Liver (tissue), 3 donors: ENCODE data around the gene GCNT2.

Experiments
- HNF4A ChIP-seq, 2 donors: conservative IDR thresholded peaks; 2 replicates each; pipeline ENCODE4 v1.6.1; 2016; ENCODE audit warnings: antibody characterized with exemption in 2 of 2, mild to moderate bottlenecking in 2 of 2
- JUND ChIP-seq, 2 donors: IDR thresholded peaks; 2 replicates each; pipeline ENCODE4 v1.6.1; 2016; ENCODE audit warnings: antibody characterized with exemption in 2 of 2
- SP1 ChIP-seq: IDR thresholded peaks from 2 replicates; pipeline ENCODE4 v1.6.1; 2018; ENCODE audit warnings: antibody characterized with exemption, mild to moderate bottlenecking
- YY1 ChIP-seq: IDR thresholded peaks from 2 replicates; pipeline ENCODE4 v1.6.1; 2016; ENCODE audit warnings: antibody characterized with exemption, mild to moderate bottlenecking
- TF ChIP-seq, protein P1 (sequence below): fragments of 150-350 bp; IDR thresholded peaks from 2 replicates; pipeline ENCODE4 v1.5.1; 2017; ENCODE audit warnings: improper control_type of control experiment, low read depth, low read length; ENCODE audit not compliant: missing input control
- TF ChIP-seq, protein P2 (sequence below): IDR thresholded peaks from 2 replicates; pipeline ENCODE4 v1.6.1; 2016; ENCODE audit warnings: antibody characterized with exemption
- donor health status: healthy.
- donor health status: healthy.

DNA sequence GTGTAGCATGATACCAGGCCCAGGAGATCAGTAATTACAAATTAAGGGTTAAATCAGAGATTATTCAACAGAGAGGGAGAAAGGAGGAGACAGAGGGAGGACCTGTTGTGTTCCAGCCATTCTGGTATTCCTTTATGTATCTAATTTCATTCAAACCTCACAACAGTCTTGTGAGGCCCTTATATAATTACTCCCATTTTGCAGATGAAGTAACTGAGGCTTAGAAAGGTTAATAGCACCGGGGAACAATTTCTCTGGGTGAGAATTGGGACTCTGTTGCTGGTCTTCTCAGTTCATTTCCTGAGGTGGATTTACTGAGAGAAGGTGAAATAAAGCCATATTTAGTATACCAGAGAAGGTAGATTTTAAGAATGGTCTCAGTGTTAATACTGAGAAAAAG is 106.6 kb downstream of the GCNT2 start:
- TF ChIP-seq HNF4A (conservative IDR thresholded peaks at IDR 0.05) (no peak), YY1 (no peak), SP1 (no peak), JUND (IDR thresholded peaks at IDR 0.05) (no peak)
- TF ChIP-seq, protein P1, sequence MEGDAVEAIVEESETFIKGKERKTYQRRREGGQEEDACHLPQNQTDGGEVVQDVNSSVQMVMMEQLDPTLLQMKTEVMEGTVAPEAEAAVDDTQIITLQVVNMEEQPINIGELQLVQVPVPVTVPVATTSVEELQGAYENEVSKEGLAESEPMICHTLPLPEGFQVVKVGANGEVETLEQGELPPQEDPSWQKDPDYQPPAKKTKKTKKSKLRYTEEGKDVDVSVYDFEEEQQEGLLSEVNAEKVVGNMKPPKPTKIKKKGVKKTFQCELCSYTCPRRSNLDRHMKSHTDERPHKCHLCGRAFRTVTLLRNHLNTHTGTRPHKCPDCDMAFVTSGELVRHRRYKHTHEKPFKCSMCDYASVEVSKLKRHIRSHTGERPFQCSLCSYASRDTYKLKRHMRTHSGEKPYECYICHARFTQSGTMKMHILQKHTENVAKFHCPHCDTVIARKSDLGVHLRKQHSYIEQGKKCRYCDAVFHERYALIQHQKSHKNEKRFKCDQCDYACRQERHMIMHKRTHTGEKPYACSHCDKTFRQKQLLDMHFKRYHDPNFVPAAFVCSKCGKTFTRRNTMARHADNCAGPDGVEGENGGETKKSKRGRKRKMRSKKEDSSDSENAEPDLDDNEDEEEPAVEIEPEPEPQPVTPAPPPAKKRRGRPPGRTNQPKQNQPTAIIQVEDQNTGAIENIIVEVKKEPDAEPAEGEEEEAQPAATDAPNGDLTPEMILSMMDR, result no peak
- TF ChIP-seq, protein P2, sequence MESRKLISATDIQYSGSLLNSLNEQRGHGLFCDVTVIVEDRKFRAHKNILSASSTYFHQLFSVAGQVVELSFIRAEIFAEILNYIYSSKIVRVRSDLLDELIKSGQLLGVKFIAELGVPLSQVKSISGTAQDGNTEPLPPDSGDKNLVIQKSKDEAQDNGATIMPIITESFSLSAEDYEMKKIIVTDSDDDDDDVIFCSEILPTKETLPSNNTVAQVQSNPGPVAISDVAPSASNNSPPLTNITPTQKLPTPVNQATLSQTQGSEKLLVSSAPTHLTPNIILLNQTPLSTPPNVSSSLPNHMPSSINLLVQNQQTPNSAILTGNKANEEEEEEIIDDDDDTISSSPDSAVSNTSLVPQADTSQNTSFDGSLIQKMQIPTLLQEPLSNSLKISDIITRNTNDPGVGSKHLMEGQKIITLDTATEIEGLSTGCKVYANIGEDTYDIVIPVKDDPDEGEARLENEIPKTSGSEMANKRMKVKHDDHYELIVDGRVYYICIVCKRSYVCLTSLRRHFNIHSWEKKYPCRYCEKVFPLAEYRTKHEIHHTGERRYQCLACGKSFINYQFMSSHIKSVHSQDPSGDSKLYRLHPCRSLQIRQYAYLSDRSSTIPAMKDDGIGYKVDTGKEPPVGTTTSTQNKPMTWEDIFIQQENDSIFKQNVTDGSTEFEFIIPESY, result no peak
